GM21360 (cell line): ENCODE measurements around the gene SFTPD.

Experiments
- ATAC-seq: cut with Tn5 transposase; IDR thresholded peaks from one replicate; pipeline ENCODE4 v1.9.1; 2021; ENCODE audit warnings: mild to moderate bottlenecking, moderate library complexity; ENCODE audit not compliant: unreplicated experiment

SFTPD gene

DNA sequence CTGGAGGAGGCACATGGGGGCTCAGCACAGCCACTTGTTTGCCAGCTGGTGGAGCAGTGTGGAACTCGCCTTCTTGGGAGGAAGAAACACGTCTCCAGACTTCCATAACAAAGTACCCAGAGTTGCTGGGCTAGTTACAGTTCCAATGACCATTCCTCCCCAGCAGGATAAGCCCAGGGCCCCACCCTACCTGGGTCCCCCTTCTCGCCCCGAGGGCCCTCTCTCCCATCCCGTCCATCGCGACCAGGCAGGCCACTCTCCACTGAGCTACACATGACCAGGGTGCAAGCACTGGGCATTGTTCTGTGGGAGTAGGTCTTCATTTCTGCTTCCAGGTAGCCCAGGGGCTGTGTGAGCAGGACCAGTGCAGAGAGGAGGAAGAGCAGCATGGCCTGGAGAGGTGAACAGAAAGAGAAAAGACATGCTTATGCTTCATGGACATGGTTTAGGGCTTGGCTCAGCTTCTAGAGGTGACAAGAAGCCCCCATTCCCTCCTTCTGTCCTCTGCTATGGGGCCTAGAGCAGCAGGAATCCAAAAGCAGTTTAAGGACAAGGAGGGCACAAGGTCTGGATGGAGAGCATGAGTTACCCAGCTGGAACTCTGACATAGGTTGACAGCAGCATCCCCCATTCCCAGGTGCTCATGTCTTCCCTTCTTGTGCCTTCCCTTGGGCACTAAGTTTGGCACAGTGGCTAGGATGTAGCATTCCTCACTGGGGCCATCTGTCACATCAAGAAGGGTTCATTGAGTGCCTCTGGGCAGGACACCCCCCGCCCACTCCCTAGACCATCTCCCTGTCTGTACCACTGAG lies 2.4 kb downstream of the SFTPD start:
- no peak for ATAC-seq

DNA sequence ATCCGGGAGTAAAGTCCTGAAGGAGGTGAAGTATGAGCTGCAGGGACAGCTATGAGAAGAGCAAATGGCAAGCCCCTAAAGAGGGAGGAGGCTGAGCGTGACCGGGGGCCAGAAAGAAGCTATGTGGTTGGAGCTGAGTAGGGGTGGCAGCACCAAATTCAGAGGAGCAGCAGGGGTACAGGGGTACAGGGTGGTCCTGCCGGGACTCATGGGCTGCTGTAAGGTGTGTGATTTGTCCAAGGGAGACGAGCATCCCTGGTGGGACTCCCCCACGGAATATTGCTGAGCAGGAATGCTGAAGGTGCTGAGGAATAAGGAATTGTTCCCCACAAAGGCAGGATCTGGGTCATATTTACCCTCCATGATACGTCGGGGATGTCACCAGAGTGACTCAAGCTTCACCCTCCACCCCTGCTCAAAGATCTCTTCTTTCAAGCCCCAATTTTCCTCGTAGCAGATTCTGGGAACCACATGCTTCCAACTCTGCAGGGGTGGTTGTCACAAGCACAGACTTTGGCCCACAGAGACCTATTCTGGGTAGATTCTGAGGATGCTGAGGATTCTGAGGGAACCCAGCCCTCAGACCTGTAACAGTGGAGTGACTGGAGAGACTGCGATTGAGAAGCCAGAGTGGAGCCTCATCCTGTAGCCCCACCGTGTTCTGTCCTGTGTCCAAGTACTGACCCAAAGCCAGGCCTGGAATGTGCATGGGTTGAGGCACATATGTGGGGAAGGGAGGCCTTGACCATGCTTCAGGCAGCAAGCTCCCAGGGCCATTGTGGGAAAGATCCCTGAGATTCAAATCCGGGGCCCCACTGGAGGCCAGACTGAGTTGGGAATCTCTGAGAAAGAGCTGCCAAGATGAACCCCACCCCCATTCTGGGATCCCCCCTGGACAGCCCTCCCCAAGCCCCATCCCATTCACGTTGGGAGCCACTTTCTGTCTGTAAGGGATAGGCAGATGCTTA lies 4.2 kb downstream of the SFTPD start:
- ATAC-seq, result no peak

DNA sequence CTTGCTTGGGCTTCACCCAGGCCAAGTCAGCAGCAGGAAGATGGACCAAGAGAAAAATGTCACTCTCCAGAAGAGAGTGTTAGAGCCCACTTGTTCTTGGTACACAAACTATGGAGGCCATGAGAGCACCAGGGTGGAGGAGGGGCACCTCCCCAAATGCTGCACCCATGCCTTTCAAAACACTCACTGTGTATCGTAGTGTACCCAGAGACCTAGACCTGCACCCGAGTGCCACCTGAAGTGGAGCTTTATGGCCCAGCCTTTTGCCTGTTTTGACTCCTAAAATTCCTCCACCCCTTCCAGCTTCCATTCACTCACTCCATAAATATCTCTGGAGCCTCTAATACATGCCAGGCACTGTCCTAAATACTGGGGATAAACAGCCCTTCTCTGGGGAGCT lies 5.0 kb downstream of the SFTPD start:
- ATAC-seq, result no peak

DNA sequence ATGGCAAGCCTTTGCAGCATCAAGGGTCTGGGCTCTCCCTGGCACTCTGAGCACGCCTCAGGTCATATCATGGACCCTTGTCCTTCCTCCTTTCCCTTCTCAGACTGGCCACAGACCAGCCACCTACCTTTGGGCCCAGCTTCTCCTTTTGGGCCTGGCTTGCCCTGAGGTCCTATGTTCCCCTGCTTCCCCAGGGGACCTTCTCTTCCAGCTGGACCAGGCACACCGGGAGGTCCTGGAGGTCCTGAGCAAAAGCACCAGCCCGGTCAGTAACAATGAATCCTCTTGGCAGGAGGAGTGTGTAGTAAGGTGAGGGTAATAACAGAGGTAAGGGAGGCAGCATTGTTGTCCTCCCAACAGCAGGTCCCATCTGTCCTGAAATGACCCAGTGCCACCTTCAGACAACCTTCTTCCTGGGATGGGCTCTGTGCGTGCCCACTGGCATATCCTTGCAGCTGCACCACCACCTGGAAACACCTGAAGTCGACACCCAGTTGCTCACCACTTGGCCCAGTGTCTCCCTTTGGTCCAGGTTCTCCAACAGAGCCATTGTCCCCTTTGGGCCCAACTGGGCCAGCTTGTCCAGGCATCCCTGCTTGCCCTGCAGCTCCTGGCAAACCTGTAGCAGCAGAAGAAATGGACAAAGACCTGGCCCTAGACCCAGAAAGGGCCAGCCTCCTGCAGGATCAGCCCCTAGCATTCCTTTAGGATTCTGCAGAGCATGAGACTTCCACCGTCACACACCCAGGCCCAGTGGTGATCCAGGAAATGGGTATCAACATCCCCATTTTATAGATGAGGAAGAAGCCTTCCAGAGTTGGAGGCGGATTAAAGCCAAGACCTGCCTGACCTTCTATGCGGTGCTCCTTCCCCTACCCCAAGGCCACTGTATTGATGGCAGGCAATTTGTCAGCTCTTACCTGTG lies 6.4 kb downstream of the SFTPD start:
- no peak for ATAC-seq

DNA sequence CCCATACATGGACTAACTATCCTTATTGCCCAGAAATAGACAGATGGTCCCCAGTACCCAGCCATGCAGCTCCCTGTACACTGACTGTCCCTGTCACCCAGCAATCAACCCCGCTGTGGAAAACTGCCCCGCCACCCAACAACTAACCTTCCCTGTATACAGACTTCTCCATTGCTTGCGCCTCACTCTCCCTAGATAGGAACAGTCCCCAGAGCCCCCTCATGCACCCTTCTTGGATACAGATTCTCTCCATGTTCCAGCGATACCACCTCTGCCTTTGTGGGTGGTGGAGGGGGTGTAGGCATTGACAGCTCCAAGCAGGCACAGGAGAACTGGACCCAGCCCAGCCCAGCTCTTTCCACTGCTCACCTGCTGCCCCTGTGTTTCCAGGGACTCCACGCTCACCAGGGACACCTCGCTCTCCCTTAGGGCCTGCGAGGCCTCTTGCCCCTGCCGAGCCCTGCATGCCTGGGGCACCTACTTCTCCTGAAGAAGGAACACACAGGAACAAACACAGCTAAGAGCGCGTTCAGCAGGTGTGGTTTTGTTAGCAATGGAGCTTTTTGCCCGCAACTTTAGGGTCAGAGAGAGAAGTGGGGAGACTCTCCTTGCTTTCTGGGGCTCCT lies 7.2 kb downstream of the SFTPD start:
- ATAC-seq, result no peak

DNA sequence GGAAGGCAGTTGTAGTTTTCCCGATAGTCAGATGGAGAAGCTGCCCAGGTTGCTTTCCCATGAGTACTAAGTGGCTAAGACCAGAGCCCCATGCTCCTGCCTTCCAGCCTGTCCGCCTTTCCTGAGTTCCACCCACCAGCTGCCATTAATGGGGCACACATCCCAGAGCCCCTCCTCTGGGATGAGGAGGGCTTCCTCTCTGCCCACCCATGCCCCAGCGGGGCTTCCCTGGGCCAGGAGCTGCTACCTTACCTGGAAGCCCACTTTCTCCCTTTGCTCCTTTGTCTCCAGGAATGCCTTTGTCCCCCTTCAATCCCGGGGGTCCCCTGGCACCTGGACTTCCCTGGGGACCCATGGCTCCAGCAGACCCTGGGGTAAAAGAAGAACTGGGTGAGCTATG lies 7.8 kb downstream of the SFTPD start:
- ATAC-seq, result no peak

DNA sequence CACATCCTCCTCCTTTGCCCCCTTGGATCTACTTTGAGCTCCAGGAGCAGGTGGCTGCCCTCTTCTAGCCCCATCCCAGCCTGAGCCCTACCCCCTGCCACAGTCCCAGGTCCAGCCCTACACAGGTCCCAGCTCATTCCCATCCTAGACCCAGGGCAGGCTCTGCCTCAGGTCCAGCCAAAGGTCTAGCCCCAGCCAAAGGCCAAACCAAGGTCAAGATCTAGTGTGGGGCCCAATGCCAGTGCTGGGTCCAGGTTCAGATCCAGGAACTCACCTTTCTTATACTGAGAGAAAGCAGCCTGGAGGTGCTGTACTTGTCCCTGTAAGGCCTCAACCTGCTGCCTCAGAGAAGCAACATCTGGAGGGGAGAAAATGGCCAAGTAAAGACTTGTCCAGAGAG lies 8.5 kb downstream of the SFTPD start:
- no peak for ATAC-seq

DNA sequence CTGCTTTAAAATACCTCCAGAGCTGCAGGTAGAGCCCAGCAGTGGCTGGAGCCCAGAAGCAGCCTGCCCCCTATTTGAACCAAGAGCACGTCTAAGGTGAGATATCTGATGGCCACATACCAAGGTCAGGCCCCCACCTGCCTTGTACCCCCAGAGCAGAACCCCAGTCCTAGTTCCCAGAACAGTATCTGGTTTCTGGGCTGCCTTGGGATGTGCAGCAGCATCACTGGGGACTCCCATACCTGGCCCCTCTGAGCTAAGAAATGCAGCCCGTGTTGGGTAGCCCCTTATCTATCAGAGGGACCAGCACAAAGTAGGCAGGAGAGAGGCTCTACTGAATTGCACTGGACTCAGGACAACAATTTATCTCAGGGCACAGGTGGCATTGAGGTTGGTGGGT lies 8.9 kb downstream of the SFTPD start:
- ATAC-seq, result no peak

DNA sequence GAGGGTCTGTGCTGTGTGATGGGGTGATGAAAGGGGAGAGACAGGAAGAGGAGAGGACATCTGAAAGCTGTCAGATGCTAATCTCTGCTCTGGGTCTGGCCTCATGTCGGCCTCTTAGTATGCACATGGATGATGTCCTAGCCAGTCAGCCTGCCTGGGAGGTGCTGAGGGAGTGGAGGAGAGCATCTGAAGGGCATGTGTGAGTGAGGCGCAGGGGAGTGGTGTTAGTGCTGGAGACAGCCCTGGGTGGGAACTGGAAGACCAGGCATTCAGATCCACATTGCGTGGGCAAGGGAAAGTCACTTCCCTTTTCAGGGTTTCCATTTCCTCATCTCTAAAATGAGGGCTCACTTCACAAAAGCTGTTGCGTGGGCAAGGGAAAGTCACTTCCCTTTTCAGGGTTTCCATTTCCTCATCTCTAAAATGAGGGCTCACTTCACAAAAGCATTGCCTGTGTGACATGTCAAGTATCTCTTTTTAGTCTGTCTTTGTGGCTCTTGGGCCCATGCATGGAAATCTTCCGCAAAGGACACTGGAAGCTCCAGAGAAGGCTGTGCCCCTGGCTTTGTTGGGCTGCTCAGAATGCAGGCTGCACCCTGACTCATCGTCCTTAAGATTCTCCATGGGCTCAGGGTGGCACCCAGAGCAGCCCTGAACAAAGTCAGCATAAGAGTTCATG lies 10.0 kb downstream of the SFTPD start:
- ATAC-seq, result peak; percentile 72

DNA sequence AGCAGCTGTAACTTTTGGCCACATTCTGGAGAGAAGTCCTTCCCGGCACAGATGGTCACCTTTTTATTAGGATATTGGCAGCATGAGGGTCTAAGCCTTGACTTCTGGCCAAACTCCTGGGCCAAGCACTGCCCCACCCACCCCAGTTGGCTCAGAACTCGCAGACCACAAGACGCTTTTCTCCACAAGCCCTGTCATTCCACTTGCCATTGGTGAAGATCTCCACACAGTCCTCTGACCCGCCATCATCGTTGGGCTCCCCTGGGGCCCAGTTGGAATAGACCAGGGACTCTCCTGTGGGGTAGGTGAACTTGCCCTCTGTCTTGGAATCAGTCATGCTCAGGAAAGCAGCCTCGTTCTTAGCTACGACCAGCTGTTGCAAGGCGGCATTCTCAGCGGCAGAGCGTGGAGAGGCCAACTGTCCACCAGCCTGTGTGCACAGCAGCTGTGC lies 11.2 kb downstream of the SFTPD start:
- ATAC-seq, result no peak

DNA sequence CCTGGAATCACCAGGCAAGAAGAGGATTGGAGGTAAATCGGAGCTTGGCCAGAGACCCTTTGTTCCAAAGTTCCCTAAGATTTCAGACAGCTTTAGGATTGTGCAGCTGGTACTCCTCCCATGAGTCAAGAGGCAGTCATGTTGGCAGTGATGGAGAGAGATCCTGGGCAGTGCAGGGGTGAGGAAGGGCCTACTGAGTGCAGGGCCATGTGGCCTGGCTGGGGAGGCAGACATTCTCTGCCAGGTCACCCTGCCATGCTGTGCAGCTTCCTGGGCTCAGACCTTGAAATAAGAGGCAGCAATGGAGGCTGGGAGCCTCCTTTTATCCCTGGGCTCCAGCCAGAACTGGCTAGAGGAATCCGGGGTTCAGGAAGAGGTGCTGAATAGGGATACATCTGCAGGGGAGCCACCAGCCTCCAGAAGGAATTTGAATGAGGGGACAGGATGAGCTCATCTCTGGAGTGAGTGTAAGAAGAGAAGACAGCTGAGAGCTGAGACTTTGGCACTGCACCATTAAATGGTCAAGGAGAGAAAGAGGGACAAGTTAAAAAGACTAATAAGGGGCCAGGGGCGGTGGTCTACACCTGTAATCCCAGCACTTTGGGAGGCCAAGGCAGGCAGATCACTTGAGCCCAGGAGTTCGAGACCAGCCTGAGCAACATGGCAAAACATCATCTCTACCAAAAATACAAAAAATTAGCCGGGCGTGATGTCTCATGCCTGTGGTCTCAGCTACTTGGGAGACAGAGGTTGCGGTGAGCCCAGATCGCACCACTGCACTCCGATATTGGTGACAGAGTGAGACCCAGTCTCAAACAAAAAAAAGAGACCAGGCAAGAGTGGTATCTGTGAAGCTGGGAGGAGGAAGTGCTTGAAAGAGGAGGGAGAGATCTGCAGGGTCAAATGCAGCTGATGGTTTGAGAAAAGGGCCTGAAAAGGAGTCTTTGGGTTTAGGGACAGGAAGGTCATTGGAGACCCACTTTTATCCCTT lies 12.0 kb downstream of the SFTPD start:
- ATAC-seq, result no peak

DNA sequence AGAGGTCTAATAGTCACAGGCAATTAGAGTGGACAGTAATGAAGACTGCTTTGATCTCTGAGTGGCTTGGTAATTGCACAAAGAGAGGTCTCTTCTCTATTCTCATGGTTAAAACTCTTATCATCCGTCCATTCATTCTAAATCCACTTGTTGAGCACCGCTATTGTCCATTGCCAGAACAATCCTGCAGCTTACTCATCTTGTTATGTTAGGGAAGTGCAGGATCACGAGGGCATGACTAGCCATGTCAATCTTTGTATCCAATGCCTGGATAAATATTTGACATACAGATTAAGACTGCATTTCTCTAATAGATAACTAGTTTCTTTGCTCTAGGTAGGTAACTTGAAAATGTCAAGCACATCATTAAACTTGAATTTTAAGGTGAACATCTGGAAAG lies 14.9 kb downstream of the SFTPD start:
- no peak for ATAC-seq

DNA sequence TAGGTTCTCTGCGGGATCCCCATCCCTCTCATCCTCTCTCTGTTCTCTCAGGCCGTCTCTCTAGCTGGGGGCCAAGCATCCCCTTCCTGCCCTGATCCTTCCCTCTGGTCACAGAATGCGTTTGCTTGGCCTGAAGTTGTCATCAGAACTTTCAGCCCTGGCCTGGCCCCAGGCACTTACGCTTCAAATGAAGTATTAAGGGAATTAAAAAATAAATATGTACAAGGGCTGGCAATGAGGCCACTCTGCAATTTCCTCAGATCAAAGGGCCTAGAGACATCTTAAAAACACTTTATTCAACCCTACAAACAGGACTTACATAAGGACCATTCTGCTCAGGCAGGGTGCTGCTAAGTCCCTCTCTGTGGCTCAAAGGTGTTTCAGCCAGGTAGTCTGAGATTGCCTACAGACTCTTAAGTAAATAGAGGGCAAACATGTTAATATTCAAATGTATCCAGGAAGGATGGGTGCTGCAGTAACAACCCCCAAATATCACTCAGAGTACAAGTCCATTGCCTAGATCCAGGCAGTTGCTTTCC lies 16.0 kb downstream of the SFTPD start:
- no peak for ATAC-seq

DNA sequence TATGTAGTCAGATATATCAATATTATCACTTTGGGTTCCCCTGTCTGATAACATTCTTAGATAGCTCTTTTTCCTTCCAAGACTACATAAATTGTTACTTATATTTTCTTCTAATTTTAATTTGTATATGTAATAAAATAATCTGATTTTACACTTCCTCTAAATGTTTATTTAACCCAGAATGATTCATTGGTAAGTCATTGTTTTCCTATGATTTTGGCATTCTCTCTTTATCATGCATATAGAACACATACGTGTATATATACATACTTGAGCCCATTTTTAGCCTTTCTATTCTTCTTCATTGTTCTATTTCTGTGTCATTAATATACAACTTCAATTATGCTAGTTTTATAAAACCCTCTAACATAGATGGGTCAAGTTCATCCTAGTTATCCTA lies 16.6 kb downstream of the SFTPD start:
- ATAC-seq, result no peak

DNA sequence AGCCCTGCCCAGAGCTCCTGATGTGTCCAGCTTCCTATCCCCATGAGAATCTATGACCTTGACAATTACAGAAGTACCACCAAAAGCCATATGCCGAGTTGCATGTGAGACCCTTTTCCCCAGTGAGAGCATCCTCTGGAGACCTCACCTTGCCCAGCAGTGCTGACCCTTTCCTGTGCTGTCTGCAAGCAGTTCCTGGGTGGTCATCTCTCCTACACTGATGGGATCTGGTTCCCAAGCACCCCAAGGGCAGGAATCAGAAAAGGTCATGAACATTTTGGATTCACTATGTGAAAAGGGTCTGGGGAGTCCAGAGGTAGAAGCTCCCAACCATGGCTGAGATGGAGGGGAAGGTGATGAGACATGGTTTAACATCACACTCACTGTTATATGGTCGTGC lies 18.2 kb downstream of the SFTPD start:
- no peak for ATAC-seq

DNA sequence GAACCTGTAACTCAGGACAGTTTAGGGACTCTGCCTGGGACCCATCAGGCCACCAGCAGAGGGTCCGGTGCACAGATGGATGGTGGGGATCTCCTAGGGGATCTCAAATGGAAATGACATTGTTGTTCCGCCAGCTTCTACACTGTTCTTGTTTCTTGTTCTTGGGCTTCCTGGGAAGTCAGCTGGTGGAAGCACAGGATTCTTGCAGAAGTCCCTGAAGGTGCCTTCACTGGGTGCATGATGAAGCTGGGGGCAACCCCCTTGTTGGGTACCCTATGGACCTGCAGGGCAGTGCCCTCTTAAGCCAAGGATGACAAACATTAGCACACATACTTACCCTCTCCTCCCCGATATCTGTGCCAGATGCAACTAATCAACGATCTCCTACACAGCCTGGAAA lies 18.6 kb downstream of the SFTPD start:
- no peak for ATAC-seq

DNA sequence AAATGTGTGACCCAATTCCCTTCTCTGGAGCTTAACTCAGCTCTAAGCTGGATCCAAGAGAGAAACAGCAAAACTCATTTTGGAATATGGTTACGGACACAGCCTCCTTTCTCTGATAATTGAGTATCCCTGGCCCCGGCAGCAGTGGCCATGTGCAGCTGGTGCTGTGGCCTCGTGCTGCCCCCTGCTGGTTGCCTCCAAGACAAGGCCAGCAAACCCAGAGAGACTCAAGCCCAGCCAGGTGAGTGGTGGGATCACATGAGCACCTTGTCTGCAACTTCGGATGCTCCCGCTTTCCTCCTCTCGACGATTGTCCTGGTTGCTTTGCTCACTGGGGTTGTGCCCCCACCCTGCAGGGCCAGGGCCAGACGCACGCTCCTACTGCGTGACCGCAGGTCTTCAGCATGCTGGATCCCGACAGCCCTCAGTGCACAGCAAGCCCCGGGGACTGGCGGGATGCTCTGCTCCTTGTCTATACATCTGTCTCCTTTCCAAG lies 19.4 kb downstream of the SFTPD start:
- peak; percentile 82 for ATAC-seq

DNA sequence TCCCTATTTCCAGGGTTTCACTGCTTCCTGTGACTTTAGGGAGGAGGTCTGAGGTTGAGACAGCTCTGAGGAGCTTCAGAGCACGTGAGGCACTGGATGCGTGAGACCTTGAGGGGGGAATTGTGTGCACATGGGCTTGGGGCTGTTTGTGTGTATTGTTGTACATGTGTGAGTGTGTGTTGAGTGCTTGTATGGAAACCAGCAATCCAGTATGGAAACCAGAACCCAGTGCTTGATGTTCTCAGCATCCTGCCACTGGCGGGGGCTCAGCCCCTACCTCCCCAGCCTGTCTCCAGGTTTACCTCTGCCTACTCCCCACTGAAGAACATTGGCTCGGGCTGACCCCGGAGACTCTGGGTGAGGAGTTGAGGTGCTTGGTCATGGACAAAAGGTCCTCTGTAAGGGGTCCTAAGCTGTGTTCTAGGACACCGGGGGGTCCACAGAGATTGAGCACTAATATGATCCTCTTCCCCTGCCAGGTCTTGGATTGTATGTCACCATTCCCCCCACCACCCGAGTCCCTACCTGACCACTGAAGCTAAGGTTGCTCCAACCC lies 20.8 kb downstream of the SFTPD start:
- no peak for ATAC-seq
